GM23338 (cell line): ENCODE measurements around the gene SRSF3. TPM values are rescaled to one million over a fixed set of nuclear protein-coding genes. Genes with fewer than 3 reads are reported as not detected.

Source experiments
- ATAC-seq: fragments of 200-7000 bp; cut with Tn5 transposase; 3 replicates; pipeline ENCODE4 v1.9.1; 2020
- DNase-seq: peaks from one replicate; pipeline ENCODE4 v3.0.0-alpha.2; 2015; ENCODE audit warnings: low spot score
- H2AFZ ChIP-seq: fragments of 200-600 bp; sonication (generic); 2 replicates; pipeline ENCODE4 v1.8.0; 2016; ENCODE audit warnings: antibody characterized with exemption, mild to moderate bottlenecking, moderate library complexity
- H3F3A ChIP-seq: fragments of 200-600 bp; sonication (generic); replicated peaks from 2 replicates; pipeline ENCODE4 v1.8.0; 2017; ENCODE audit warnings: antibody characterized with exemption, mixed run types, low read depth
- H3K27ac ChIP-seq: fragments of 200-600 bp; sonication (generic); 2 replicates; pipeline ENCODE4 v1.6.1; 2016; ENCODE audit warnings: low read depth
- H3K27me3 ChIP-seq: fragments of 200-600 bp; sonication (generic); 2 replicates; pipeline ENCODE4 v1.8.0; 2016; ENCODE audit warnings: mild to moderate bottlenecking, mixed run types, moderate library complexity; ENCODE audit not compliant: insufficient read depth
- H3K36me3 ChIP-seq: fragments of 200-600 bp; sonication (generic); 2 replicates; pipeline ENCODE4 v1.8.0; 2016; ENCODE audit warnings: mild to moderate bottlenecking; ENCODE audit not compliant: insufficient read depth
- H3K4me1 ChIP-seq: fragments of 200-600 bp; sonication (generic); 2 replicates; pipeline ENCODE4 v1.8.0; 2016; ENCODE audit warnings: mild to moderate bottlenecking, moderate library complexity; ENCODE audit not compliant: insufficient read depth
- H3K4me2 ChIP-seq: fragments of 200-600 bp; sonication (generic); 2 replicates; pipeline ENCODE4 v1.7.1; 2017; ENCODE audit warnings: mixed run types
- H3K4me3 ChIP-seq: fragments of 200-600 bp; sonication (generic); 2 replicates; pipeline ENCODE4 v1.6.1; 2016; ENCODE audit warnings: mixed run types
- H3K79me2 ChIP-seq: fragments of 200-600 bp; sonication (generic); replicated peaks from 2 replicates; pipeline ENCODE4 v1.8.0; 2017; ENCODE audit warnings: mild to moderate bottlenecking; ENCODE audit not compliant: insufficient read depth
- H3K9me2 ChIP-seq: fragments of 200-600 bp; sonication (generic); 2 replicates; pipeline ENCODE4 v1.8.0; 2017; ENCODE audit not compliant: insufficient read depth
- H4K20me1 ChIP-seq: fragments of 200-600 bp; sonication (generic); replicated peaks from 2 replicates; pipeline ENCODE4 v1.8.0; 2017; ENCODE audit warnings: mild to moderate bottlenecking; ENCODE audit not compliant: insufficient read depth
- H3K27ac Mint-ChIP-seq: 2 replicates; pipeline ENCODE4 v1.8.0; 2020; ENCODE audit warnings: inconsistent platforms, mild to moderate bottlenecking, moderate library complexity, mixed read lengths
- H3K27me3 Mint-ChIP-seq: 3 replicates; pipeline ENCODE4 v1.8.0; 2022; ENCODE audit warnings: low read depth, mild to moderate bottlenecking, moderate library complexity, mixed read lengths, inconsistent platforms; ENCODE audit not compliant: insufficient read depth, poor library complexity
- H3K36me3 Mint-ChIP-seq: 3 replicates; pipeline ENCODE4 v1.8.0; 2021; ENCODE audit warnings: low read depth, mild to moderate bottlenecking, inconsistent platforms, moderate library complexity, mixed read lengths
- H3K4me1 Mint-ChIP-seq: 3 replicates; pipeline ENCODE4 v1.8.0; 2020; ENCODE audit warnings: mild to moderate bottlenecking, inconsistent platforms, mixed read lengths
- H3K4me3 Mint-ChIP-seq: 3 replicates; pipeline ENCODE4 v1.8.0; 2021; ENCODE audit warnings: moderate library complexity, mild to moderate bottlenecking, inconsistent platforms, mixed read lengths
- H3K9me3 Mint-ChIP-seq: 3 replicates; pipeline ENCODE4 v1.8.0; 2020; ENCODE audit warnings: moderate library complexity, mild to moderate bottlenecking, inconsistent platforms, mixed read lengths
- CREB1 ChIP-seq: fragments of 250-450 bp; sonication (Bioruptor Pico); IDR thresholded peaks from 2 replicates; pipeline ENCODE4 v1.5.0; 2020; ENCODE audit warnings: low read depth, mild to moderate bottlenecking, moderate library complexity
- CTCF ChIP-seq, 2 experiments: fragments of 200-600 bp in 1 of 2; sonication (generic) in 1 of 2; conservative IDR thresholded peaks; 2 replicates each; pipeline versions ENCODE4 v1.5.1 to v1.6.1; 2016 to 2017; ENCODE audit warnings: antibody characterized with exemption in 2 of 2, low read depth in 2 of 2, mild to moderate bottlenecking in 2 of 2, moderate library complexity in 1 of 2
- ETS1 ChIP-seq: IDR thresholded peaks from 2 replicates; pipeline ENCODE4 v1.6.1; 2016; ENCODE audit warnings: antibody characterized with exemption
- EZH2phosphoT487 ChIP-seq: fragments of 200-600 bp; sonication (generic); IDR thresholded peaks from one replicate; pipeline ENCODE4 v1.8.1; 2018; ENCODE audit warnings: antibody characterized with exemption; ENCODE audit not compliant: unreplicated experiment
- JUNB ChIP-seq: IDR thresholded peaks from one replicate; pipeline ENCODE4 v1.6.1; 2016; ENCODE audit warnings: antibody characterized with exemption; ENCODE audit not compliant: unreplicated experiment
- NANOG ChIP-seq: IDR thresholded peaks from 2 replicates; pipeline ENCODE4 v1.6.1; 2016; ENCODE audit warnings: antibody characterized with exemption, borderline replicate concordance
- POLR2AphosphoS5 ChIP-seq: IDR thresholded peaks from 2 replicates; pipeline ENCODE4 v1.6.1; 2016; ENCODE audit warnings: antibody characterized with exemption, low read depth
- STAT1 ChIP-seq: IDR thresholded peaks from one replicate; pipeline ENCODE4 v1.6.1; 2016; ENCODE audit warnings: antibody characterized with exemption; ENCODE audit not compliant: unreplicated experiment
- ZNF114 ChIP-seq: fragments of 250-450 bp; sonication (Bioruptor Pico); IDR thresholded peaks from 2 replicates; pipeline ENCODE4 v1.5.0; 2020; ENCODE audit warnings: mild to moderate bottlenecking, moderate library complexity
- ZNF331 ChIP-seq: fragments of 250-450 bp; sonication (Bioruptor Pico); IDR thresholded peaks from 2 replicates; pipeline ENCODE4 v1.5.0; 2020; ENCODE audit warnings: low read depth, mild to moderate bottlenecking, moderate library complexity
- polyA plus RNA-seq: library from polyadenylated mRNA; unstranded; fragments of >200 nt; fragmentation: Nextera tagmentation; extraction: Ambion mirVana; gene quantifications from 2 replicates; pipeline ENCODE4 v1.2.1, GENCODE V29; 2016
- total RNA-seq: library from RNA; depleted of rRNA; stranded (reverse); fragments of >200 nt; shearing (Covaris generic); gene quantifications from 2 replicates; pipeline ENCODE4 v1.2.3, GENCODE V29; 2014
- TF ChIP-seq, protein P1 (sequence below): fragments of 250-450 bp; sonication (Bioruptor Pico); IDR thresholded peaks from 2 replicates; pipeline ENCODE4 v1.5.0; 2020; ENCODE audit warnings: mild to moderate bottlenecking, moderate library complexity
- TF ChIP-seq, protein P2 (sequence below): IDR thresholded peaks from one replicate; pipeline ENCODE4 v1.6.1; 2018; ENCODE audit warnings: antibody characterized with exemption; ENCODE audit not compliant: unreplicated experiment

Gene SRSF3
- total and polyA plus RNA-seq, 2 experiments from 2014 or later: 436 to 655 TPM

- Histone ChIP-seq H3K36me3 (no peaks in the 10 kb centered on the region), H3K9me2 (no peaks in the 10 kb centered on the region), H2AFZ (peak overlapping the region; percentile 63), H4K20me1 (no peaks in the 10 kb centered on the region), H3K27ac (no peak overlapping the region), H3K4me2 (no peak overlapping the region), H3K4me3 (no peak overlapping the region), H3K27me3 (no peaks in the 10 kb centered on the region), H3F3A (no peaks in the 10 kb centered on the region), H3K4me1 (no peaks in the 10 kb centered on the region), H3K79me2 (no peaks in the 10 kb centered on the region)
- DNase-seq: no peak
- Mint-ChIP-seq H3K27me3 (peaks cover 5% of the 10 kb centered on the region), H3K4me3 (no peak overlapping the region), H3K4me1 (peaks cover 2% of the 10 kb centered on the region; the same call in 1 of the 3 replicates), H3K27ac (no peak overlapping the region), H3K36me3 (no peaks in the 10 kb centered on the region), H3K9me3 (no peaks in the 10 kb centered on the region)
- no peak for ATAC-seq
- TF ChIP-seq ETS1 (no peak), ZNF114 (CRISPR knock-in tag) (no peak), POLR2AphosphoS5 (no peak), STAT1 (no peak), EZH2phosphoT487 (no peak), CREB1 (CRISPR knock-in tag) (no peak), ZNF331 (no peak), JUNB (no peak), CTCF (conservative IDR thresholded peaks at IDR 0.05; ENCODE audit: low read depth in 2 of 2) (no peak), NANOG (no peak)
- TF ChIP-seq, protein P1, sequence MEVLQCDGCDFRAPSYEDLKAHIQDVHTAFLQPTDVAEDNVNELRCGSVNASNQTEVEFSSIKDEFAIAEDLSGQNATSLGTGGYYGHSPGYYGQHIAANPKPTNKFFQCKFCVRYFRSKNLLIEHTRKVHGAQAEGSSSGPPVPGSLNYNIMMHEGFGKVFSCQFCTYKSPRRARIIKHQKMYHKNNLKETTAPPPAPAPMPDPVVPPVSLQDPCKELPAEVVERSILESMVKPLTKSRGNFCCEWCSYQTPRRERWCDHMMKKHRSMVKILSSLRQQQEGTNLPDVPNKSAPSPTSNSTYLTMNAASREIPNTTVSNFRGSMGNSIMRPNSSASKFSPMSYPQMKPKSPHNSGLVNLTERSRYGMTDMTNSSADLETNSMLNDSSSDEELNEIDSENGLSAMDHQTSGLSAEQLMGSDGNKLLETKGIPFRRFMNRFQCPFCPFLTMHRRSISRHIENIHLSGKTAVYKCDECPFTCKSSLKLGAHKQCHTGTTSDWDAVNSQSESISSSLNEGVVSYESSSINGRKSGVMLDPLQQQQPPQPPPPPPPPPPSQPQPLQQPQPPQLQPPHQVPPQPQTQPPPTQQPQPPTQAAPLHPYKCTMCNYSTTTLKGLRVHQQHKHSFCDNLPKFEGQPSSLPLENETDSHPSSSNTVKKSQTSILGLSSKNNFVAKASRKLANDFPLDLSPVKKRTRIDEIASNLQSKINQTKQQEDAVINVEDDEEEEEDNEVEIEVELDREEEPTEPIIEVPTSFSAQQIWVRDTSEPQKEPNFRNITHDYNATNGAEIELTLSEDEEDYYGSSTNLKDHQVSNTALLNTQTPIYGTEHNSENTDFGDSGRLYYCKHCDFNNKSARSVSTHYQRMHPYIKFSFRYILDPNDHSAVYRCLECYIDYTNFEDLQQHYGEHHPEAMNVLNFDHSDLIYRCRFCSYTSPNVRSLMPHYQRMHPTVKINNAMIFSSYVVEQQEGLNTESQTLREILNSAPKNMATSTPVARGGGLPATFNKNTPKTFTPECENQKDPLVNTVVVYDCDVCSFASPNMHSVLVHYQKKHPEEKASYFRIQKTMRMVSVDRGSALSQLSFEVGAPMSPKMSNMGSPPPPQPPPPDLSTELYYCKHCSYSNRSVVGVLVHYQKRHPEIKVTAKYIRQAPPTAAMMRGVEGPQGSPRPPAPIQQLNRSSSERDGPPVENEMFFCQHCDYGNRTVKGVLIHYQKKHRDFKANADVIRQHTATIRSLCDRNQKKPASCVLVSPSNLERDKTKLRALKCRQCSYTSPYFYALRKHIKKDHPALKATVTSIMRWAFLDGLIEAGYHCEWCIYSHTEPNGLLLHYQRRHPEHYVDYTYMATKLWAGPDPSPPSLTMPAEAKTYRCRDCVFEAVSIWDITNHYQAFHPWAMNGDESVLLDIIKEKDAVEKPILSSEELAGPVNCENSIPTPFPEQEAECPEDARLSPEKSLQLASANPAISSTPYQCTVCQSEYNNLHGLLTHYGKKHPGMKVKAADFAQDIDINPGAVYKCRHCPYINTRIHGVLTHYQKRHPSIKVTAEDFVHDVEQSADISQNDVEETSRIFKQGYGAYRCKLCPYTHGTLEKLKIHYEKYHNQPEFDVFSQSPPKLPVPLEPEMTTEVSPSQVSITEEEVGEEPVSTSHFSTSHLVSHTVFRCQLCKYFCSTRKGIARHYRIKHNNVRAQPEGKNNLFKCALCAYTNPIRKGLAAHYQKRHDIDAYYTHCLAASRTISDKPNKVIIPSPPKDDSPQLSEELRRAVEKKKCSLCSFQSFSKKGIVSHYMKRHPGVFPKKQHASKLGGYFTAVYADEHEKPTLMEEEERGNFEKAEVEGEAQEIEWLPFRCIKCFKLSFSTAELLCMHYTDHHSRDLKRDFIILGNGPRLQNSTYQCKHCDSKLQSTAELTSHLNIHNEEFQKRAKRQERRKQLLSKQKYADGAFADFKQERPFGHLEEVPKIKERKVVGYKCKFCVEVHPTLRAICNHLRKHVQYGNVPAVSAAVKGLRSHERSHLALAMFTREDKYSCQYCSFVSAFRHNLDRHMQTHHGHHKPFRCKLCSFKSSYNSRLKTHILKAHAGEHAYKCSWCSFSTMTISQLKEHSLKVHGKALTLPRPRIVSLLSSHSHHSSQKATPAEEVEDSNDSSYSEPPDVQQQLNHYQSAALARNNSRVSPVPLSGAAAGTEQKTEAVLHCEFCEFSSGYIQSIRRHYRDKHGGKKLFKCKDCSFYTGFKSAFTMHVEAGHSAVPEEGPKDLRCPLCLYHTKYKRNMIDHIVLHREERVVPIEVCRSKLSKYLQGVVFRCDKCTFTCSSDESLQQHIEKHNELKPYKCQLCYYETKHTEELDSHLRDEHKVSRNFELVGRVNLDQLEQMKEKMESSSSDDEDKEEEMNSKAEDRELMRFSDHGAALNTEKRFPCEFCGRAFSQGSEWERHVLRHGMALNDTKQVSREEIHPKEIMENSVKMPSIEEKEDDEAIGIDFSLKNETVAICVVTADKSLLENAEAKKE (CRISPR knock-in tag): no peak
- TF ChIP-seq, protein P2, sequence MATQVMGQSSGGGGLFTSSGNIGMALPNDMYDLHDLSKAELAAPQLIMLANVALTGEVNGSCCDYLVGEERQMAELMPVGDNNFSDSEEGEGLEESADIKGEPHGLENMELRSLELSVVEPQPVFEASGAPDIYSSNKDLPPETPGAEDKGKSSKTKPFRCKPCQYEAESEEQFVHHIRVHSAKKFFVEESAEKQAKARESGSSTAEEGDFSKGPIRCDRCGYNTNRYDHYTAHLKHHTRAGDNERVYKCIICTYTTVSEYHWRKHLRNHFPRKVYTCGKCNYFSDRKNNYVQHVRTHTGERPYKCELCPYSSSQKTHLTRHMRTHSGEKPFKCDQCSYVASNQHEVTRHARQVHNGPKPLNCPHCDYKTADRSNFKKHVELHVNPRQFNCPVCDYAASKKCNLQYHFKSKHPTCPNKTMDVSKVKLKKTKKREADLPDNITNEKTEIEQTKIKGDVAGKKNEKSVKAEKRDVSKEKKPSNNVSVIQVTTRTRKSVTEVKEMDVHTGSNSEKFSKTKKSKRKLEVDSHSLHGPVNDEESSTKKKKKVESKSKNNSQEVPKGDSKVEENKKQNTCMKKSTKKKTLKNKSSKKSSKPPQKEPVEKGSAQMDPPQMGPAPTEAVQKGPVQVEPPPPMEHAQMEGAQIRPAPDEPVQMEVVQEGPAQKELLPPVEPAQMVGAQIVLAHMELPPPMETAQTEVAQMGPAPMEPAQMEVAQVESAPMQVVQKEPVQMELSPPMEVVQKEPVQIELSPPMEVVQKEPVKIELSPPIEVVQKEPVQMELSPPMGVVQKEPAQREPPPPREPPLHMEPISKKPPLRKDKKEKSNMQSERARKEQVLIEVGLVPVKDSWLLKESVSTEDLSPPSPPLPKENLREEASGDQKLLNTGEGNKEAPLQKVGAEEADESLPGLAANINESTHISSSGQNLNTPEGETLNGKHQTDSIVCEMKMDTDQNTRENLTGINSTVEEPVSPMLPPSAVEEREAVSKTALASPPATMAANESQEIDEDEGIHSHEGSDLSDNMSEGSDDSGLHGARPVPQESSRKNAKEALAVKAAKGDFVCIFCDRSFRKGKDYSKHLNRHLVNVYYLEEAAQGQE: no peak
Observed at GRCh38 chr6:36563928-36564284, 30.3 kb upstream of the SRSF3 start.
